WTC11 (cell line): ENCODE measurements around the gene SND1. TPM values are rescaled to one million over a fixed set of nuclear protein-coding genes. Genes with fewer than 3 reads are reported as not detected.

ENCODE experiments used
- ATAC-seq: fragments of 200-7000 bp; cut with Tn5 transposase; 2 replicates; pipeline ENCODE4 v1.10.0; 2021; ENCODE audit warnings: mild to moderate bottlenecking, moderate library complexity
- CTCF ChIA-PET: fragments of 300-600 bp; sonication (Branson Sonifier 250); formaldehyde crosslinking; loops from one replicate; lab custom pipeline; 2021; ENCODE audit warnings: antibody characterized with exemption; lab: Charles Lee
- POLR2A ChIA-PET: fragments of 350-600 bp; sonication (Branson Sonifier 250); formaldehyde crosslinking; loops from one replicate; lab custom pipeline; 2021; ENCODE audit warnings: antibody characterized with exemption; lab: Charles Lee
- DNase-seq: peaks from one replicate; pipeline ENCODE4 v3.0.0; 2021; ENCODE audit warnings: low spot score
- H3K27ac Mint-ChIP-seq: 2 replicates; pipeline ENCODE4 v1.8.0; 2021; ENCODE audit warnings: mixed read lengths
- H3K27me3 Mint-ChIP-seq: 2 replicates; pipeline ENCODE4 v1.8.0; 2021; ENCODE audit warnings: low read depth, mild to moderate bottlenecking, moderate library complexity, mixed read lengths
- H3K36me3 Mint-ChIP-seq: 2 replicates; pipeline ENCODE4 v1.8.0; 2021; ENCODE audit warnings: mixed read lengths
- H3K4me1 Mint-ChIP-seq: 2 replicates; pipeline ENCODE4 v1.8.0; 2022; ENCODE audit warnings: mixed read lengths
- H3K4me3 Mint-ChIP-seq: 2 replicates; pipeline ENCODE4 v1.8.0; 2021; ENCODE audit warnings: mild to moderate bottlenecking, moderate library complexity, mixed read lengths
- H3K9me3 Mint-ChIP-seq: 2 replicates; pipeline ENCODE4 v1.8.0; 2021; ENCODE audit warnings: mixed read lengths
- ATF2 ChIP-seq: sonication (generic); formaldehyde crosslinking; IDR thresholded peaks from 2 replicates; pipeline ENCODE4 v1.8.1; 2022; ENCODE audit warnings: low read depth, missing genetic modification reagents, borderline replicate concordance
- CDX4 ChIP-seq: fragments of 250-450 bp; sonication (Bioruptor Pico); IDR thresholded peaks from 2 replicates; pipeline ENCODE4 v1.9.0; 2021; ENCODE audit warnings: moderate library complexity, mild to moderate bottlenecking, inconsistent platforms, borderline replicate concordance
- CTCF ChIP-seq: fragments of 200-600 bp; IDR thresholded peaks from 2 replicates; pipeline ENCODE4 v1.8.0; 2022; ENCODE audit warnings: antibody characterized with exemption
- ERG ChIP-seq: fragments of 250-450 bp; sonication (Bioruptor Pico); IDR thresholded peaks from 2 replicates; pipeline ENCODE4 v1.8.0; 2021; ENCODE audit warnings: mild to moderate bottlenecking
- ETV6 ChIP-seq: sonication (generic); formaldehyde crosslinking; IDR thresholded peaks from 2 replicates; pipeline ENCODE4 v1.8.1; 2022; ENCODE audit warnings: mild to moderate bottlenecking, missing genetic modification reagents
- GABPB1 ChIP-seq: sonication (generic); formaldehyde crosslinking; IDR thresholded peaks from 2 replicates; pipeline ENCODE4 v1.8.1; 2023; ENCODE audit warnings: mild to moderate bottlenecking, missing genetic modification reagents
- GTF2I ChIP-seq: fragments of 250-450 bp; sonication (Bioruptor Pico); conservative IDR thresholded peaks from 2 replicates; pipeline ENCODE4 v1.4.0; 2021; ENCODE audit warnings: mild to moderate bottlenecking
- IRF2 ChIP-seq: sonication (generic); formaldehyde crosslinking; IDR thresholded peaks from 2 replicates; pipeline ENCODE4 v1.8.0; 2022; ENCODE audit warnings: low read depth, missing genetic modification reagents, borderline replicate concordance
- JAZF1 ChIP-seq: fragments of 250-450 bp; sonication (Bioruptor Pico); IDR thresholded peaks from 2 replicates; pipeline ENCODE4 v1.9.0; 2021; ENCODE audit warnings: moderate library complexity, mild to moderate bottlenecking, inconsistent platforms
- NFATC4 ChIP-seq: fragments of 250-450 bp; sonication (Bioruptor Pico); IDR thresholded peaks from 2 replicates; pipeline ENCODE4 v1.9.0; 2021; ENCODE audit warnings: mild to moderate bottlenecking
- NFYB ChIP-seq: sonication (generic); formaldehyde crosslinking; conservative IDR thresholded peaks from 2 replicates; pipeline ENCODE4 v1.8.0; 2022; ENCODE audit warnings: low read depth, missing genetic modification reagents
- PRRX2 ChIP-seq: fragments of 250-450 bp; sonication (Bioruptor Pico); IDR thresholded peaks from 2 replicates; pipeline ENCODE4 v1.8.0; 2021; ENCODE audit warnings: mild to moderate bottlenecking
- SMAD3 ChIP-seq: sonication (generic); formaldehyde crosslinking; IDR thresholded peaks from 2 replicates; pipeline ENCODE4 v1.8.0; 2022; ENCODE audit warnings: missing genetic modification reagents, mild to moderate bottlenecking, borderline replicate concordance
- USF1 ChIP-seq: sonication (generic); formaldehyde crosslinking; IDR thresholded peaks from 2 replicates; pipeline ENCODE4 v1.8.0; 2022; ENCODE audit warnings: mild to moderate bottlenecking, missing genetic modification reagents
- ZMAT4 ChIP-seq: fragments of 250-450 bp; sonication (Bioruptor Pico); IDR thresholded peaks from 2 replicates; pipeline ENCODE4 v1.9.0; 2021; ENCODE audit warnings: mild to moderate bottlenecking
- ZNF317 ChIP-seq: sonication (generic); formaldehyde crosslinking; IDR thresholded peaks from 2 replicates; pipeline ENCODE4 v1.8.1; 2023; ENCODE audit warnings: low read depth, mild to moderate bottlenecking, moderate library complexity, missing genetic modification reagents, borderline replicate concordance
- ZNF512 ChIP-seq: sonication (generic); formaldehyde crosslinking; IDR thresholded peaks from 2 replicates; pipeline ENCODE4 v1.8.1; 2022; ENCODE audit warnings: missing genetic modification reagents, borderline replicate concordance
- total RNA-seq: library from RNA; stranded (reverse); gene quantifications from 3 replicates; pipeline ENCODE4 v1.2.3, GENCODE V29; 2021

The SND1 gene
- total RNA-seq, 1 experiment from 2014 or later, result 261 TPM

GRCh38 chr7:127699853-127700252, 47.9 kb downstream of the SND1 start (continued):
- no peak for TF ChIP-seq ZMAT4 (CRISPR knock-in tag)

GRCh38 chr7:127702052-127702652, 50.2 kb downstream of the SND1 start:
- ATAC-seq (no peak), DNase-seq (no peak)
- H3K4me1 Mint-ChIP-seq, result peaks cover 4% of the 10 kb centered on the region; the same call in 1 of the 2 replicates
- ChIA-PET POLR2A (no interaction called here), CTCF (no interaction called here)
- H3K27ac Mint-ChIP-seq, result 0 out of 2 replicates have a peak overlapping the region, but pooled peaks have one; percentile 21
- H3K9me3 Mint-ChIP-seq, result no peaks in the 10 kb centered on the region
- H3K36me3 Mint-ChIP-seq, result peaks cover 87% of the 10 kb centered on the region
- TF ChIP-seq ERG (no peak), JAZF1 (CRISPR knock-in tag) (no peak)
- H3K4me3 Mint-ChIP-seq, result no peak overlapping the region
- H3K27me3 Mint-ChIP-seq, result no peaks in the 10 kb centered on the region

- no peaks in the 10 kb centered on the region for H3K27me3 Mint-ChIP-seq
- TF ChIP-seq NFYB (CRISPR knock-in tag) (no peak), PRRX2 (CRISPR knock-in tag) (no peak), IRF2 (CRISPR knock-in tag) (no peak), ETV6 (no peak), GABPB1 (no peak), USF1 (CRISPR knock-in tag) (no peak), ATF2 (CRISPR knock-in tag) (no peak), ZNF512 (no peak), CDX4 (CRISPR knock-in tag) (no peak)
- TF ChIP-seq, all 79 proteins: peak for 0
- ChIA-PET CTCF (interaction anchor here (1.0 kb wide), 1 partner anchor 90 kb away, joined by 3 read pairs; no protein-coding TSS in a partner anchor), POLR2A (no interaction called here)
- peaks cover 88% of the 10 kb centered on the region for H3K36me3 Mint-ChIP-seq
- H3K4me1 Mint-ChIP-seq, result no peaks in the 10 kb centered on the region
- no peak overlapping the region for H3K27ac Mint-ChIP-seq
- DNase-seq, result no peak
- H3K9me3 Mint-ChIP-seq, result no peaks in the 10 kb centered on the region
- no peak for ATAC-seq
- H3K4me3 Mint-ChIP-seq, result no peak overlapping the region
These were observed 50.9 kb downstream of the SND1 start for GRCh38 chr7:127702938-127703337.

GRCh38 chr7:127704211-127704610, 52.2 kb downstream of the SND1 start:
- no peak overlapping the region for H3K4me3 Mint-ChIP-seq
- no peak for ATAC-seq
- TF ChIP-seq GTF2I (CRISPR knock-in tag) (no peak), ATF2 (CRISPR knock-in tag) (no peak), SMAD3 (CRISPR knock-in tag) (no peak), CTCF (no peak), JAZF1 (CRISPR knock-in tag) (no peak), PRRX2 (CRISPR knock-in tag) (no peak), NFATC4 (CRISPR knock-in tag) (no peak), ZNF317 (no peak)

More at GRCh38 chr7:127704211-127704610, 52.2 kb downstream of the SND1 start:
- H3K4me1 Mint-ChIP-seq, result no peaks in the 10 kb centered on the region
- no peaks in the 10 kb centered on the region for H3K9me3 Mint-ChIP-seq
- ChIA-PET POLR2A (no interaction called here), CTCF (interaction anchor here (0.9 to 1.2 kb wide), 2 partner anchors 20 to 506 kb away, joined by 3 read pairs; no protein-coding TSS in a partner anchor)
- no peaks in the 10 kb centered on the region for H3K27me3 Mint-ChIP-seq
- no peak for DNase-seq
- peaks cover 79% of the 10 kb centered on the region for H3K36me3 Mint-ChIP-seq
- no peak overlapping the region for H3K27ac Mint-ChIP-seq
